ENCODE results near the gene TBX5. TPM values are rescaled to one million over a fixed set of nuclear protein-coding genes. Genes with fewer than 3 reads are reported as not detected.

TBX5 gene
- total and polyA plus RNA-seq, 2 of the 4 experiments (the other 2 are of a cell fraction) = 13.3 to 14.7 TPM

DNA sequence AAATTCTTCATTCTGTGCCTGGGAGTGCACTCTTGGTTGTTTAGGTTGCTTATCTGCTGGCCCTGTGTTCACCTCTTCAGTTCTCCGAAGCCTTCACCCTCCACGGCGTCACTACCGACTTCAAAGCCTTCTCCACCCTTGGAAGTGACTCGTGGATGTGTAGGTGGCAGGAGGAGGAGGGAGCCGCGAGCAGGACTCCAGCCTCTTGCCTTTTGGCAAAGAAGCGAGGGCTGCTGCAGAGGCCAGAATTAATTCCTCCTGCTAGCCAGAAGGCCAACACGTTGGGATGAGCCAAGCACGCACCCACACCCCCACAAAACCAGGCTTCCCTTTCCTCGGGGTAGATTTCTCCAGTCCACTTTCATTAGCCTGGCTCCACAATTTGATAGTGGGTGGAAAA, 86.5 kb downstream of the TBX5 start:
- ChIA-PET CTCF (no interaction called here), POLR2A (ENCODE audit: unreplicated experiment) (no interaction called here)
- Histone ChIP-seq H3K4me1 (ENCODE audit: control insufficient read depth, insufficient read depth, low read length) (peaks cover 7% of the 10 kb centered on the region), H3K9ac (ENCODE audit: low read depth, low read length) (no peak overlapping the region), H4K91ac (ENCODE audit: insufficient read depth, low read depth, low read length) (no peak overlapping the region), H2AK5ac (ENCODE audit: low read depth, low read length) (no peak overlapping the region), H2BK5ac (ENCODE audit: low read depth, low read length, poor library complexity, severe bottlenecking) (no peak overlapping the region), H3K4me3 (ENCODE audit: insufficient read depth, low read depth, low read length) (no peak overlapping the region), H3K9me1 (ENCODE audit: insufficient read depth, low read length) (peaks cover 15% of the 10 kb centered on the region), H3K14ac (replicated peaks; ENCODE audit: low read depth, low read length) (no peak overlapping the region), H3K27me3 (ENCODE audit: control insufficient read depth, insufficient read depth, low read length) (peaks cover 2% of the 10 kb centered on the region; the same call in 1 of the 2 replicates), H3K9me3 (ENCODE audit: control insufficient read depth, insufficient read depth, low read length) (no peaks in the 10 kb centered on the region), H4K5ac (ENCODE audit: low read depth, low read length) (no peak overlapping the region), H3K4me2 (ENCODE audit: low read depth, low read length) (no peak overlapping the region), H4K20me1 (ENCODE audit: insufficient read depth, low read length) (no peaks in the 10 kb centered on the region), H3K23ac (ENCODE audit: low read depth, low read length) (no peak overlapping the region), H3K27ac (ENCODE audit: insufficient read depth, low read length) (no peak overlapping the region), H3K4ac (ENCODE audit: low read depth, low read length) (no peak overlapping the region), H3K36me3 (ENCODE audit: control insufficient read depth, insufficient read depth, low read length) (no peaks in the 10 kb centered on the region), H2BK20ac (ENCODE audit: low read depth, low read length) (no peak overlapping the region), H3K79me1 (ENCODE audit: low read depth in 1 of 2, low read length in 2 of 2) (no peaks in the 10 kb centered on the region), H3K18ac (ENCODE audit: low read depth, low read length) (no peak overlapping the region), H2AFZ (replicated peaks; ENCODE audit: low read length, poor library complexity) (peak overlapping the region; percentile 63), H2BK120ac (ENCODE audit: low read depth, low read length) (0 out of 2 replicates have a peak overlapping the region, but pooled peaks have one; percentile 23), H2AK9ac (replicated peaks; ENCODE audit: low read depth, low read length, poor library complexity) (no peak overlapping the region), H4K8ac (ENCODE audit: low read depth in 2 of 2, low read length in 2 of 2) (no peak overlapping the region), H2BK15ac (ENCODE audit: low read depth, low read length) (no peak overlapping the region), H3K56ac (ENCODE audit: extremely low read depth, insufficient read depth, low read length) (no peak overlapping the region)
- intact Hi-C loops (cut with micrococcal nuclease) = no loop called here
- in situ Hi-C loops (cut with MboI; ENCODE audit: low sequenced_read_pairs) = no loop called here
- DNase-seq = peak; percentile 52
- no peak for TF ChIP-seq MXI1 (IDR thresholded peaks at IDR 0.05; ENCODE audit: borderline replicate concordance, low read depth, low read length)
- 0 out of 2 replicates have a peak, but pooled peaks have one; percentile 22 for TF ChIP-seq BHLHE40 (IDR thresholded peaks at IDR 0.05; ENCODE audit: low read depth, low read length)
- no CpG with 5 or more reads among the region's 11 CpGs for WGBS, 2 experiments (ENCODE audit: extremely low coverage in 2 of 2, insufficient read length in 1 of 2)
- no TSS peak for BruUV-seq (replicated peaks)
- dilution Hi-C loops (cut with HindIII; ENCODE audit: low sequenced_read_pairs, unreplicated experiment) = no loop called here
- ATAC-seq (ENCODE audit: low read depth) = no peak; the same call in 1 of the 2 replicates
